Liver (tissue), 9 donors: ENCODE data around the gene XXYLT1. TPM values are rescaled to one million over a fixed set of nuclear protein-coding genes. Genes with fewer than 3 reads are reported as not detected.
"Not testable (repeated sequence)": the region's sequence is repeated elsewhere in the genome, so short reads cannot be mapped to it uniquely, and the experiment has no call there.

Source experiments
- DNase-seq: peaks from one replicate; pipeline ENCODE4 v3.0.0-alpha.2; 2017; ENCODE audit warnings: low spot score
- H3K27ac ChIP-seq, 2 donors: one replicate each; pipeline ENCODE4 v1.7.0; 2013; ENCODE audit warnings: inconsistent platforms in 2 of 2, low read length in 2 of 2, control low read depth in 1 of 2, low read depth in 1 of 2, mild to moderate bottlenecking in 1 of 2
- H3K27me3 ChIP-seq, 4 donors: one replicate each; pipeline versions ENCODE4 v1.6.1 to v1.7.0; 2013; ENCODE audit warnings: low read length in 3 of 4, inconsistent platforms in 1 of 4, mild to moderate bottlenecking in 1 of 4, moderate library complexity in 1 of 4; ENCODE audit not compliant: control insufficient read depth in 4 of 4, insufficient read depth in 4 of 4
- H3K36me3 ChIP-seq, 4 donors: one replicate each; pipeline versions ENCODE4 v1.6.1 to v1.7.0; 2013; ENCODE audit warnings: low read length in 3 of 4, mild to moderate bottlenecking in 3 of 4, low read depth in 1 of 4, moderate library complexity in 1 of 4; ENCODE audit not compliant: control insufficient read depth in 4 of 4, insufficient read depth in 3 of 4
- H3K4me1 ChIP-seq, 4 donors: one replicate each; pipeline versions ENCODE4 v1.6.1 to v1.7.0; 2013; ENCODE audit warnings: low read length in 3 of 4, mild to moderate bottlenecking in 3 of 4, moderate library complexity in 1 of 4; ENCODE audit not compliant: control insufficient read depth in 4 of 4, insufficient read depth in 4 of 4
- H3K4me3 ChIP-seq, 3 donors: one replicate each; pipeline versions ENCODE4 v1.6.1 to v1.7.0; 2013; ENCODE audit warnings: low read length in 3 of 3, control low read depth in 1 of 3, low read depth in 1 of 3, mild to moderate bottlenecking in 1 of 3
- H3K9ac ChIP-seq, 2 donors: one replicate each; pipeline ENCODE4 v1.7.0; 2013; ENCODE audit warnings: low read length in 2 of 2, mild to moderate bottlenecking in 2 of 2, moderate library complexity in 2 of 2, control low read depth in 1 of 2, low read depth in 1 of 2
- H3K9me3 ChIP-seq, 4 donors: one replicate each; pipeline versions ENCODE4 v1.6.1 to v1.7.0; 2013; ENCODE audit warnings: low read length in 3 of 4; ENCODE audit not compliant: control insufficient read depth in 4 of 4
- EGR1 ChIP-seq, 2 donors: IDR thresholded peaks; 2 replicates each; pipeline ENCODE4 v1.6.1; 2016 to 2018; ENCODE audit warnings: antibody characterized with exemption in 2 of 2, low read depth in 2 of 2
- FOXA1 ChIP-seq: IDR thresholded peaks from 2 replicates; pipeline ENCODE4 v1.6.1; 2016; ENCODE audit warnings: antibody characterized with exemption
- FOXA2 ChIP-seq: IDR thresholded peaks from 2 replicates; pipeline ENCODE4 v1.6.1; 2016; ENCODE audit warnings: antibody characterized with exemption
- GABPA ChIP-seq, 2 donors: IDR thresholded peaks in 1 of 2; conservative IDR thresholded peaks in 1 of 2; 2 replicates each; pipeline ENCODE4 v1.6.1; 2016; ENCODE audit warnings: antibody characterized with exemption in 2 of 2, mild to moderate bottlenecking in 1 of 2, moderate library complexity in 1 of 2
- HNF4A ChIP-seq, 2 donors: conservative IDR thresholded peaks; 2 replicates each; pipeline ENCODE4 v1.6.1; 2016; ENCODE audit warnings: antibody characterized with exemption in 2 of 2, mild to moderate bottlenecking in 2 of 2
- HNF4G ChIP-seq: IDR thresholded peaks from 2 replicates; pipeline ENCODE4 v1.6.1; 2016; ENCODE audit warnings: antibody characterized with exemption
- JUND ChIP-seq, 2 donors: IDR thresholded peaks; 2 replicates each; pipeline ENCODE4 v1.6.1; 2016; ENCODE audit warnings: antibody characterized with exemption in 2 of 2
- NR2F2 ChIP-seq: IDR thresholded peaks from 2 replicates; pipeline ENCODE4 v1.6.1; 2016; ENCODE audit warnings: antibody characterized with exemption
- SP1 ChIP-seq: IDR thresholded peaks from 2 replicates; pipeline ENCODE4 v1.6.1; 2018; ENCODE audit warnings: antibody characterized with exemption, mild to moderate bottlenecking
- TAF1 ChIP-seq: conservative IDR thresholded peaks from 2 replicates; pipeline ENCODE4 v1.6.1; 2016; ENCODE audit warnings: antibody characterized with exemption, mild to moderate bottlenecking
- YY1 ChIP-seq: IDR thresholded peaks from 2 replicates; pipeline ENCODE4 v1.6.1; 2016; ENCODE audit warnings: antibody characterized with exemption, mild to moderate bottlenecking
- WGBS: extraction: QIAGEN DNeasy Blood & Tissue Kit; methylation state at CpG from one replicate; pipeline ENCODE4 v1.1.7; 2013; 5-methylcytosine and 5-hydroxymethylcytosine counted together
- polyA plus RNA-seq, 2 donors: library from polyadenylated mRNA; stranded (reverse) in 1 of 2; unstranded in 1 of 2; fragments of 200-250 nt in 1 of 2; fragments of >200 nt in 1 of 2; fragmentation: Nextera tagmentation in 1 of 2; extraction: Ambion mirVana in 1 of 2; gene quantifications; one replicate each; pipeline versions ENCODE4 v1.2.1 to v1.2.3, GENCODE V29; 2013 to 2015
- total RNA-seq, 2 donors: library from RNA; depleted of rRNA; stranded (reverse); fragments of >200 nt; gene quantifications; one replicate each; pipeline ENCODE4 v1.2.3, GENCODE V29; 2014
- TF ChIP-seq, protein P1 (sequence below): fragments of 150-350 bp; IDR thresholded peaks from 2 replicates; pipeline ENCODE4 v1.5.1; 2017; ENCODE audit warnings: improper control_type of control experiment, low read depth, low read length; ENCODE audit not compliant: missing input control
- TF ChIP-seq, protein P2 (sequence below): IDR thresholded peaks from 2 replicates; pipeline ENCODE4 v1.6.1; 2016; ENCODE audit warnings: antibody characterized with exemption
- TF ChIP-seq, protein P3 (sequence below): IDR thresholded peaks from 2 replicates; pipeline ENCODE4 v1.6.1; 2016; ENCODE audit warnings: antibody characterized with exemption
- TF ChIP-seq, protein P4 (sequence below): IDR thresholded peaks from 2 replicates; pipeline ENCODE4 v1.6.1; 2016; ENCODE audit warnings: antibody characterized with exemption
- donor health status: healthy.
- donor health status: healthy.
- donor health status: healthy.
- donor health status: healthy.
- donor health status: healthy.

XXYLT1 gene
- total and polyA plus RNA-seq, 4 donors: 0.93 to 7.6 (median 2.8) TPM

DNA sequence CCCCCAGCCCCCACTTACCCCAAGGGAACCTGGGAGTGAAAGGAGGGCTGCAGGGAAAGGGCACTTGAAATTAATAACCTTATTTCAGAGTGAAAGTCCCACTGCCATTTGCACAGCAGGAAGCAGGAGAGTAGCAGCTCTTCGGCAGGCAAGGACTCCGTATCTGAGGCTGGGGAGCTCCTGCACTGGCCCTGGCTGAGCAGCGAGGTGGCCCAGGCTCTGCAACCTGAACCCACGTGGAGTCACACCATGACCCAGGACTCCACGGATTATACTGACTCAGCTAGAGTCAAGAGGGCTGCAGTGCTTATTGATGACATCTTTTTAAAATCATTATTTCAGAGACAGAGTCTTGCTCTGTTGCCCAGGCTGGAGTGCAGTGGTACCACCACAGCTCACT, 214.5 kb downstream of the XXYLT1 start:
- Histone ChIP-seq H3K36me3 (no peaks in the 10 kb centered on the region), H3K9me3 (no peaks in the 10 kb centered on the region), H3K9ac (no peak overlapping the region), H3K4me1 (peaks cover 6 to 19% (median 16%) of the 10 kb centered on the region in 4 donors), H3K27me3 (no peaks in the 10 kb centered on the region), H3K27ac (no peak overlapping the region), H3K4me3 (no peak overlapping the region)
- no peak for TF ChIP-seq HNF4G
- no peak for TF ChIP-seq FOXA2
- TF ChIP-seq, protein P1, sequence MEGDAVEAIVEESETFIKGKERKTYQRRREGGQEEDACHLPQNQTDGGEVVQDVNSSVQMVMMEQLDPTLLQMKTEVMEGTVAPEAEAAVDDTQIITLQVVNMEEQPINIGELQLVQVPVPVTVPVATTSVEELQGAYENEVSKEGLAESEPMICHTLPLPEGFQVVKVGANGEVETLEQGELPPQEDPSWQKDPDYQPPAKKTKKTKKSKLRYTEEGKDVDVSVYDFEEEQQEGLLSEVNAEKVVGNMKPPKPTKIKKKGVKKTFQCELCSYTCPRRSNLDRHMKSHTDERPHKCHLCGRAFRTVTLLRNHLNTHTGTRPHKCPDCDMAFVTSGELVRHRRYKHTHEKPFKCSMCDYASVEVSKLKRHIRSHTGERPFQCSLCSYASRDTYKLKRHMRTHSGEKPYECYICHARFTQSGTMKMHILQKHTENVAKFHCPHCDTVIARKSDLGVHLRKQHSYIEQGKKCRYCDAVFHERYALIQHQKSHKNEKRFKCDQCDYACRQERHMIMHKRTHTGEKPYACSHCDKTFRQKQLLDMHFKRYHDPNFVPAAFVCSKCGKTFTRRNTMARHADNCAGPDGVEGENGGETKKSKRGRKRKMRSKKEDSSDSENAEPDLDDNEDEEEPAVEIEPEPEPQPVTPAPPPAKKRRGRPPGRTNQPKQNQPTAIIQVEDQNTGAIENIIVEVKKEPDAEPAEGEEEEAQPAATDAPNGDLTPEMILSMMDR: no peak
- TF ChIP-seq FOXA1: no peak
- TF ChIP-seq HNF4A (conservative IDR thresholded peaks at IDR 0.05): no peak
- TF ChIP-seq JUND (IDR thresholded peaks at IDR 0.05): no peak
- TF ChIP-seq, protein P2, sequence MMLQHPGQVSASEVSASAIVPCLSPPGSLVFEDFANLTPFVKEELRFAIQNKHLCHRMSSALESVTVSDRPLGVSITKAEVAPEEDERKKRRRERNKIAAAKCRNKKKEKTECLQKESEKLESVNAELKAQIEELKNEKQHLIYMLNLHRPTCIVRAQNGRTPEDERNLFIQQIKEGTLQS: no peak
- TF ChIP-seq SP1: no peak
- TF ChIP-seq YY1: no peak
- TF ChIP-seq NR2F2: no peak
- TF ChIP-seq TAF1: no peak
- TF ChIP-seq, protein P3, sequence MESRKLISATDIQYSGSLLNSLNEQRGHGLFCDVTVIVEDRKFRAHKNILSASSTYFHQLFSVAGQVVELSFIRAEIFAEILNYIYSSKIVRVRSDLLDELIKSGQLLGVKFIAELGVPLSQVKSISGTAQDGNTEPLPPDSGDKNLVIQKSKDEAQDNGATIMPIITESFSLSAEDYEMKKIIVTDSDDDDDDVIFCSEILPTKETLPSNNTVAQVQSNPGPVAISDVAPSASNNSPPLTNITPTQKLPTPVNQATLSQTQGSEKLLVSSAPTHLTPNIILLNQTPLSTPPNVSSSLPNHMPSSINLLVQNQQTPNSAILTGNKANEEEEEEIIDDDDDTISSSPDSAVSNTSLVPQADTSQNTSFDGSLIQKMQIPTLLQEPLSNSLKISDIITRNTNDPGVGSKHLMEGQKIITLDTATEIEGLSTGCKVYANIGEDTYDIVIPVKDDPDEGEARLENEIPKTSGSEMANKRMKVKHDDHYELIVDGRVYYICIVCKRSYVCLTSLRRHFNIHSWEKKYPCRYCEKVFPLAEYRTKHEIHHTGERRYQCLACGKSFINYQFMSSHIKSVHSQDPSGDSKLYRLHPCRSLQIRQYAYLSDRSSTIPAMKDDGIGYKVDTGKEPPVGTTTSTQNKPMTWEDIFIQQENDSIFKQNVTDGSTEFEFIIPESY: no peak
- TF ChIP-seq, protein P4, sequence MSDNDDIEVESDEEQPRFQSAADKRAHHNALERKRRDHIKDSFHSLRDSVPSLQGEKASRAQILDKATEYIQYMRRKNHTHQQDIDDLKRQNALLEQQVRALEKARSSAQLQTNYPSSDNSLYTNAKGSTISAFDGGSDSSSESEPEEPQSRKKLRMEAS: no peak
- DNase-seq: no peak
- 75% methylated on average over 5 of the region's 5 CpGs for WGBS

DNA sequence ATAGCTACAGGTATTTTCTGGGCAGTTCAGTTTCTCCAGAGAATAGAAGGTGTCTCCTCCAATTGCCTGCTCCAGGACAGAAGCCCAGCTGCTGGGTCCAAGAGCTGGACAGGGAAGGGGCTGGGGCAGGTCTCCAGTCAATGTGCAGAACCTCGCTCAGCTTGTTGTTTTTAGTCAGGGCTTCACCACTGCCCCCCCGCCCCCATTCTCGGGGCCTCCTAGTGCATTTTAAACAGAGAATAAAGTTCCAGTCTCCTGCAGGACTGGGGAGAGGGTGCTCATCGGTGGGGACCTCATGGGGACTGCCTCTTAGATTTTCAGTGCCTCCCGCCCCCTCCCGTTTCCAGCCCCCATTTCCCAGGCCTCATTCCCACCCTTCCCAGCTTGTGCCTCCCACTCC, 216.6 kb downstream of the XXYLT1 start:
- Histone ChIP-seq H3K4me1 (no peaks in the 10 kb centered on the region), H3K36me3 (no peaks in the 10 kb centered on the region), H3K9ac (no peak overlapping the region), H3K9me3 (no peaks in the 10 kb centered on the region), H3K4me3 (no peak overlapping the region), H3K27ac (no peak overlapping the region), H3K27me3 (no peaks in the 10 kb centered on the region)
- TF ChIP-seq FOXA1 (no peak), HNF4G (no peak)
- WGBS: 89% methylated on average over 6 of the region's 6 CpGs
- no peak for DNase-seq

DNA sequence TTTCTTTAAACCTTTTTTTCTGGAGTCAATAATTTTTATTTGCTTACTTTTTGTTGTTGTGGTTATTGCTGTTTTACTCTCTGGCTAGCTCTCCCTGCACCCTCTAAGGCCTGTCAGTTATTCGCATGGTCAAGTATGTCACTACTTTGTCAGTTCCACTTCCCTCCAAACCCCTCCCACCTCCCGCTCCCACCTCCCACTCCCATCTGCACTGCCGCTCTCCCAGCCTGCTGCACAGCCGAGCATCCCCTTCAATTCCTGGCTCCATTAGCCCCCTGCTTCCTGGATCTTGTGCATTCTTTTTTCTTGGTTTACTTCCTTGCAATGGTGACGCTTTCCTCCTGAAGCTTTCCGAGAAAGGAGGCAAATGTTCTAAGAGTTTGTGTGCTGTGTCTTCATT, 218.0 kb downstream of the XXYLT1 start:
- Histone ChIP-seq H3K36me3 (no peaks in the 10 kb centered on the region), H3K27me3 (no peaks in the 10 kb centered on the region), H3K9me3 (no peaks in the 10 kb centered on the region), H3K4me3 (no peak overlapping the region), H3K4me1 (no peaks in the 10 kb centered on the region), H3K9ac (no peak overlapping the region), H3K27ac (no peak overlapping the region)
- WGBS: 78% methylated on average over 6 of the region's 6 CpGs
- no peak for DNase-seq
- TF ChIP-seq SP1 (no peak), EGR1 (IDR thresholded peaks at IDR 0.05; ENCODE audit: low read depth in 2 of 2) (no peak), YY1 (no peak), GABPA (IDR thresholded peaks at IDR 0.05 in 1 of 2, conservative IDR thresholded peaks at IDR 0.05 in 1 of 2) (no peak)
- TF ChIP-seq, protein P4: no peak

DNA sequence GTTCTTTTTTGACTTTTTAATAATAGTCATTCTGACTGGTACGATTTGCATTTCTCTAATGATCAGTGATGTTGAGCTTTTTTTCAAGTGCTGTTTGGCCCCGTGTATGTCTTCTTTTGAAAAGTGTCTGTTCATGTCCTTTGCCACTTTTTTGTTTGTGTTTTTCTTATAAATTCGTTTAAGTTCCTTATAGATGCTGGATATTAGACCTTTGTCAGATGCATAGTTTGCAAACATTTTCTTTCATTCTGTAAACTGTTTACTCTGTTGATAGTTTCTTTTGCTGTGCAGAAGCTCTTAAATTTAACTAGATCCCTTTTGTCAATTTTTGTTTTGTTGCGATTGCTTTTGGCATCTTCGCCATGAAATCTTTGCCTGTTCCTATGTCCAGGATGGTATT, 220.7 kb downstream of the XXYLT1 start:
- H3K27me3 ChIP-seq, H3K4me3 ChIP-seq, H3K27ac ChIP-seq, H3K4me1 ChIP-seq, DNase-seq, H3K9ac ChIP-seq, H3K36me3 ChIP-seq, H3K9me3 ChIP-seq: not testable (repeated sequence)
- 82% methylated on average over 5 of the region's 5 CpGs for WGBS
